ENCODE results near the gene FAM117B. TPM values are rescaled to one million over a fixed set of nuclear protein-coding genes. Genes with fewer than 3 reads are reported as not detected.
"Not testable (repeated sequence)": the region's sequence is repeated elsewhere in the genome, so short reads cannot be mapped to it uniquely, and the experiment has no call there.

The FAM117B gene
- polyA plus RNA-seq, 4 donors, result 1.4 to 15.0 (median 3.1) TPM

DNA sequence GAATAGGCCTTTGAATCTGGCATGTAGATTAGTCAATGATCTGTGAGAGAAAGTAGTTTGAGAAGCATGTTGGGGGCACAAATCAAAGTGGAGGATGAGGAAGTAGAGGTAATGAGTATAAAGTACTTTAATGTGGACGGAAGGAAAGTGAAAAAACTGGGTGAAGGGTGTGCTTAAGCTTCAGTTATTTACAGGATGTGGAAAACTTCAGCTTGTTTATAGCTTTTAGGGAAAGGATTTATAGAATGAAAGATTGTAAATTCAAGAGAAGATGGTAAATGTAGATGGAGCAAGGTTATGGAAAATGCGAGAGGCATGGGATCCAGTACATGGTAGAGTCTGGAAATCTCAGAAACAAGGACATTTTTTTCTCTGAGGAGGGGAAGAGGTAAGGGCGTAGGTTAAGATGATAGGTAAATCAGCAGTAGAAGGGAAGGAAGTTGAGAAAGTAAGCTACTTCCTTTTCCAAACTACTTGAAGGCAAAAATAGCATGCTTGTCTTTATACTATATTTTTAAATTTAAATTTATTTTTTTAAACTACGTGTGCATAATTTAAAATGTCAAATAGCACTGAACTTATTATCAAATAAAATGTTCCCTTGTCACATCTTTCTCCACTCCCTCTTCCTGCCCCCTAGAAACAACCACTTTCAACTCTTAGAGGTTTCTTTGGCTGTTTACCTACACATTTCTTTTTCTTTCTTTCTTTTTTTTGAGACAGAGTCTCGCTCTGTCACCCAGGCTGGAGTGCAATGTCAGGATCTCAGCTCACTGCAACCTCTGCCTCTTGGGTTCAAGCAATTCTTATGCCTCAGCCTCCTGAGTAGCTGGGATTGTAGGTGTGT lies 8.5 kb downstream of the FAM117B start:
- peaks cover 0 to 7% (median 4%) of the 10 kb centered on the region in 3 donors for H3K4me1 ChIP-seq (ENCODE audit: control insufficient read depth in 3 of 3, insufficient read depth in 2 of 3, low read depth in 1 of 3, low read length in 2 of 3)
- H3K27me3 ChIP-seq (ENCODE audit: control insufficient read depth in 3 of 3, insufficient read depth in 3 of 3, low read length in 3 of 3), result no peaks in the 10 kb centered on the region
- H3K27ac ChIP-seq (ENCODE audit: low read depth in 1 of 3, low read length in 2 of 3), result peak overlapping the region; percentile 46 to 73 (median 52)
- no peaks in the 10 kb centered on the region for H3K36me3 ChIP-seq (ENCODE audit: control insufficient read depth in 3 of 3, insufficient read depth in 2 of 3, low read depth in 1 of 3, low read length in 3 of 3)
- FAIRE-seq (no peak), DNase-seq (peak; percentile 48 to 55)
- H3K4me3 ChIP-seq (ENCODE audit: low read depth in 1 of 3, low read length in 3 of 3), result peak overlapping the region in 1 of 3 donors; percentile 23
- no peaks in the 10 kb centered on the region for H3K9me3 ChIP-seq (ENCODE audit: control insufficient read depth in 2 of 2, insufficient read depth in 1 of 2, low read depth in 1 of 2, low read length in 1 of 2)
- 41 to 46% (median 45%) methylated on average over 5 of the region's 5 CpGs for WGBS, 3 donors

DNA sequence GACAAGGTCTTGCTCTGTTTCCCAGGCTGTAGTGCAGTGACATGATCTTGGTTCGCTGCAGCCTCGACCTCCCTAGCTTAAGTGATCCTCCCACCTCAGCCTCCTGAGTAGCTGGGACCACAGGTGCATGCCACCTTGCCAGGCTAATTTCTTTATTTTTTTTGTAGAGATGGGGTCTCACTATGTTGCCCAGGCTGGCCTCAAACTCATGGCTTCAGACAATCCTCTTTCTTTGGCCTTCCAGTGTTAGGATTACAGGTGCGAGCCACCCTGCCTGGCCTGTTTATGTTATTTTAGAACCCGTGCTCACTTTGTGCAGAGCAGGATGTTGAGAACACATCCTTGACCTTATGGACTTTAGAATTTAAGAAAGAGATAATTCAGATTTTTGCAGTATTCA lies 17.4 kb downstream of the FAM117B start:
- FAIRE-seq (no peak), DNase-seq (no peak)
- WGBS, 3 donors, result 81 to 87% (median 85%) methylated on average over 4 of the region's 4 CpGs
- Histone ChIP-seq H3K36me3 (ENCODE audit: control insufficient read depth in 3 of 3, insufficient read depth in 2 of 3, low read depth in 1 of 3, low read length in 3 of 3) (no peaks in the 10 kb centered on the region), H3K4me3 (ENCODE audit: low read depth in 1 of 3, low read length in 3 of 3) (no peak overlapping the region), H3K4me1 (ENCODE audit: control insufficient read depth in 3 of 3, insufficient read depth in 2 of 3, low read depth in 1 of 3, low read length in 2 of 3) (no peaks in the 10 kb centered on the region), H3K27ac (ENCODE audit: low read depth in 1 of 3, low read length in 2 of 3) (no peak overlapping the region), H3K27me3 (ENCODE audit: control insufficient read depth in 3 of 3, insufficient read depth in 3 of 3, low read length in 3 of 3) (no peaks in the 10 kb centered on the region), H3K9me3 (ENCODE audit: control insufficient read depth in 2 of 2, insufficient read depth in 1 of 2, low read depth in 1 of 2, low read length in 1 of 2) (no peaks in the 10 kb centered on the region)

DNA sequence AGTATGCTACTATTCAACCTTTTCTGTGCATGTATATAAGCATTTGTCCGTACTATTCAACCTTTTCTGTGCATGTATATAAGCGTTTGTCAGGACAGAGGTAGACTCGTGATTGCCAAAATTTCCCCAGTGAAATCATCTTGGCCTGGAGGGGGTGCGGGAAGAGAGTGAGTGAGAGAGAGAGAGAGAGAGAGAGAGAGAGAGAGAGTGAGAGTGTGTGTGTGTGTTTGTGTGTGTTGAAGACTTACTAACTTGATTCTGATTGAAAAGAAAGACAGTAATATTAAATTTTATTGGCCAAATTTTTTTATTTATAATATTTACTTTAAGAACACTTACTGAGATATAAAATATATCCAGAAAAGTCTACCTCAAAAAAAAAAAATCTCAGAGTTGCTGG lies 19.1 kb downstream of the FAM117B start:
- WGBS, 3 donors, result 83 to 91% (median 86%) methylated on average over 4 of the region's 4 CpGs
- Histone ChIP-seq H3K4me1 (ENCODE audit: control insufficient read depth in 3 of 3, insufficient read depth in 2 of 3, low read depth in 1 of 3, low read length in 2 of 3) (no peaks in the 10 kb centered on the region), H3K27me3 (ENCODE audit: control insufficient read depth in 3 of 3, insufficient read depth in 3 of 3, low read length in 3 of 3) (no peaks in the 10 kb centered on the region), H3K36me3 (ENCODE audit: control insufficient read depth in 3 of 3, insufficient read depth in 2 of 3, low read depth in 1 of 3, low read length in 3 of 3) (no peaks in the 10 kb centered on the region), H3K27ac (ENCODE audit: low read depth in 1 of 3, low read length in 2 of 3) (no peak overlapping the region), H3K4me3 (ENCODE audit: low read depth in 1 of 3, low read length in 3 of 3) (no peak overlapping the region), H3K9me3 (ENCODE audit: control insufficient read depth in 2 of 2, insufficient read depth in 1 of 2, low read depth in 1 of 2, low read length in 1 of 2) (no peaks in the 10 kb centered on the region)
- DNase-seq, result no peak
- no peak for FAIRE-seq

DNA sequence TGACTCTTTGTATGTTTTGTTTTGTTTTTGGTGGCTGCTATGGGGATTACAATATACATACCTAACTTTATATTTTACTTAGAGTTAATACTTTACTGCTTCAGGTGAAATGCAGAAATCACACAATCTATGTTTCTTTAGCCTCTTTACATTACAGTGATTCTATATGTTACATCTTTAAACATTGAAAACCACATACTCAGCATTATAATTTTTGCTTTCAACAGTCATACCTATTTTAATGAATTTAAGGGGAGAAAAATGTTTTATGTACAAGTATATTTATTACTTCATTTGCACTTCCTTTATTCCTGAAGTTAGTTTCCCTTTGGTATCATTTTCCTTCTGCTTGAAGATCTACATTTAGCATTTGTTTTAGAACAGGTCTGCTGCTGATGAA lies 23.1 kb downstream of the FAM117B start:
- H3K27me3 ChIP-seq (ENCODE audit: control insufficient read depth in 3 of 3, insufficient read depth in 3 of 3, low read length in 3 of 3), result no peaks in the 10 kb centered on the region
- no peaks in the 10 kb centered on the region for H3K36me3 ChIP-seq (ENCODE audit: control insufficient read depth in 3 of 3, insufficient read depth in 2 of 3, low read depth in 1 of 3, low read length in 3 of 3)
- no peak overlapping the region for H3K27ac ChIP-seq (ENCODE audit: low read depth in 1 of 3, low read length in 2 of 3)
- no peaks in the 10 kb centered on the region for H3K9me3 ChIP-seq (ENCODE audit: control insufficient read depth in 2 of 2, insufficient read depth in 1 of 2, low read depth in 1 of 2, low read length in 1 of 2)
- no peaks in the 10 kb centered on the region for H3K4me1 ChIP-seq (ENCODE audit: control insufficient read depth in 3 of 3, insufficient read depth in 2 of 3, low read depth in 1 of 3, low read length in 2 of 3)
- FAIRE-seq, result no peak
- DNase-seq, result no peak
- no peak overlapping the region for H3K4me3 ChIP-seq (ENCODE audit: low read depth in 1 of 3, low read length in 3 of 3)

DNA sequence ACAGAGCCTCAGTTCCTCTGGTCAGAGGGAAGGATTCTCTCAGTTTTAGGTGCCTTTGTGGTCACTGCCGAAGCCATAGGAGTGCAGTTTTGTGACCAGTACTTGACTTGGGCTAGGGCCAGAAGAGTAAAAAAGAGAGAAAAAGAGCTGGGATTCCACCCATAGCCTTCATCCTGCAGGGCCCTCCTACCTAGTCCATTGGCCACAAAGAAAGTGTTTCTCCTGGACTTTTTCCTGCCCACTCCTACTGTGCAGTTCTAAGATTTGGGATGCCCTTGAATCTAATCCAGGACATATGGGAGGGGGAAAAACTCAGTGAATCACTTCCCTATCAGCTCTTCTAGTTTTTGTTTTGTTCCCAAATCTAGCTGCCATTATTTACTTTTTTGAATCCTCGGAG lies 26.0 kb downstream of the FAM117B start:
- Histone ChIP-seq H3K27ac (ENCODE audit: low read depth in 1 of 3, low read length in 2 of 3) (no peak overlapping the region), H3K4me1 (ENCODE audit: control insufficient read depth in 3 of 3, insufficient read depth in 2 of 3, low read depth in 1 of 3, low read length in 2 of 3) (no peaks in the 10 kb centered on the region), H3K4me3 (ENCODE audit: low read depth in 1 of 3, low read length in 3 of 3) (no peak overlapping the region), H3K27me3 (ENCODE audit: control insufficient read depth in 3 of 3, insufficient read depth in 3 of 3, low read length in 3 of 3) (no peaks in the 10 kb centered on the region), H3K9me3 (ENCODE audit: control insufficient read depth in 2 of 2, insufficient read depth in 1 of 2, low read depth in 1 of 2, low read length in 1 of 2) (no peaks in the 10 kb centered on the region), H3K36me3 (ENCODE audit: control insufficient read depth in 3 of 3, insufficient read depth in 2 of 3, low read depth in 1 of 3, low read length in 3 of 3) (no peaks in the 10 kb centered on the region)
- FAIRE-seq (no peak), DNase-seq (no peak)
- 84 to 99% (median 93%) methylated on average over 2 of the region's 2 CpGs for WGBS, 3 donors

DNA sequence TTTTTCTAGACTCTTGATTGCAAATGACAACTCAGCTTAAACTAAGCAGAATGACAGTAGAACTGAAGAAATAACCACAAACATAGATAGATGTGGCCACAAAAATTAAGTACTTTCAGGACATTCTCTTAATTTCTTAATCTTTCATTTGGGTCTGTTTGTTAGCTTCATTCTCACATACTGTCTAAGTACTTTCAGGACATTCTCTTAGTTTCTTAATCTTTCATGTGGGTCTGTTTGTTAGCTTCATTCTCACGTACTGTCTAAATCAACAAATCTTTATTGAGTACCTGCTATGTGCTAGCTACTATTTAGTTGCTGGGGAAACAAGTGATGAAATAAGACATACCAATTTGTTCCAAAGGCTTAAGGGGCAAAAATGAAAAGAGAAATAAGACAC lies 35.1 kb downstream of the FAM117B start:
- H3K27ac ChIP-seq (ENCODE audit: low read depth in 1 of 3, low read length in 2 of 3), result no peak overlapping the region
- no peaks in the 10 kb centered on the region for H3K4me1 ChIP-seq (ENCODE audit: control insufficient read depth in 3 of 3, insufficient read depth in 2 of 3, low read depth in 1 of 3, low read length in 2 of 3)
- FAIRE-seq, result no peak
- no peaks in the 10 kb centered on the region for H3K27me3 ChIP-seq (ENCODE audit: control insufficient read depth in 3 of 3, insufficient read depth in 3 of 3, low read length in 3 of 3)
- no peak overlapping the region for H3K4me3 ChIP-seq (ENCODE audit: low read depth in 1 of 3, low read length in 3 of 3)
- DNase-seq, result no peak
- H3K9me3 ChIP-seq (ENCODE audit: control insufficient read depth in 2 of 2, insufficient read depth in 1 of 2, low read depth in 1 of 2, low read length in 1 of 2), result no peaks in the 10 kb centered on the region
- no peaks in the 10 kb centered on the region for H3K36me3 ChIP-seq (ENCODE audit: control insufficient read depth in 3 of 3, insufficient read depth in 2 of 3, low read depth in 1 of 3, low read length in 3 of 3)
- WGBS, 3 donors, result 75 to 93% (median 83%) methylated on average over 1 of the region's 1 CpG

DNA sequence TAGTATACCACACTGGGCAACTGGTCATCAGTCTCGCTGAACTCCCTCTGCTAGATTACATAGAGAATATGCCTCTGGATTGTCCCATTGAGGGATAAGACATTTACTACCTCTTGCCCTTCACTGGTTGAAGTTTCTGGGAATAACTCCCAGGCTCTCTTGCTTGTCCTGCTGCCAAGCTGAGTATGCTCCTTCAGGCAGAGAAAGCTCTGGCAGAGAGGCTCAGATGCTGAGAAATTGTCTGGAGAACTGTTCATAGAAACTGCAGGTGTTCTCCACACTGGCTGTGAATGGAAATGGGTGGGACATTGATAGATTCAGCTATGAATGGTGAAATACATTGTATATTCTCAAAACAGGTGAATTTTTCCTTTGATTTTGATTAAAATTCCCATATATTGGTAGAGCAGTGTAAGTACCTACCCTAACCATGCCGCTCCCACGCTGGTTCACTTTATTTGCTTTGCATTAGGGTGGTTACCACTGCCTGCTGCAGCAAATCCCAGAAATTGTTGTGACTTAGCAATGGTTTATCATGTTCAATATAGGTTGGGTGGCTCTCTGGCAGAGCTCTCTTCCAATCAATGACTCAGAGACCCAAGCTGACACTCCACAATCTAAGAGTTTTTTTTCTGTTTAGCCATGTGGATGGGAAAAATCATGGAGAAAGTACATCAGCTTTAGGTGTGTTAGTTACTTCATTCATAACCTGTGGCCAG lies 36.7 kb downstream of the FAM117B start:
- Histone ChIP-seq H3K36me3 (ENCODE audit: control insufficient read depth in 3 of 3, insufficient read depth in 2 of 3, low read depth in 1 of 3, low read length in 3 of 3) (no peaks in the 10 kb centered on the region), H3K4me1 (ENCODE audit: control insufficient read depth in 3 of 3, insufficient read depth in 2 of 3, low read depth in 1 of 3, low read length in 2 of 3) (no peaks in the 10 kb centered on the region), H3K27ac (ENCODE audit: low read depth in 1 of 3, low read length in 2 of 3) (no peak overlapping the region), H3K4me3 (ENCODE audit: low read depth in 1 of 3, low read length in 3 of 3) (no peak overlapping the region), H3K9me3 (ENCODE audit: control insufficient read depth in 2 of 2, insufficient read depth in 1 of 2, low read depth in 1 of 2, low read length in 1 of 2) (peaks cover 0 to 6% of the 10 kb centered on the region in 2 donors), H3K27me3 (ENCODE audit: control insufficient read depth in 3 of 3, insufficient read depth in 3 of 3, low read length in 3 of 3) (no peaks in the 10 kb centered on the region)
- 90 to 97% (median 93%) methylated on average over 3 of the region's 3 CpGs for WGBS, 3 donors
- DNase-seq (no peak), FAIRE-seq (no peak)

DNA sequence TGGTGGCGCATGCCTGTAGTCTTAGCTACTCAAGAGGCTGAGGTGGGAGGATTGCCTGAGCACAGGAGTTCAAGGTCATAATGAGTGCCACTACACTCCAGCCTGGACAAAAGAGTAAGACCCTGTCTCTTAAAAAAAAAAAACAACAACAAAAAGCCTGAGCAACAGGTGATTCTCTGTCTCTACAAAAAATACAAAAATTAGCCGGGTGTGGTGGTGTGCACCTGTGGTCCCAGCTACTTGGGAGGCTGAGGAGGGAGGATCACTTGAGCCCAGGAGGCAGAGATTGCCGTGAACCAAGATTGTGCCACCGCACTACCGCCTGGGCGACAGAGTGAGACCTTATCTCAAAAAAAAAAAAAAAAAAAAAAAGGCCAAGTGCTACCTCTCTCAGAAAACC lies 40.3 kb downstream of the FAM117B start:
- not testable (repeated sequence) for DNase-seq; H3K4me1 ChIP-seq (ENCODE audit: control insufficient read depth in 3 of 3, insufficient read depth in 2 of 3, low read depth in 1 of 3, low read length in 2 of 3); H3K36me3 ChIP-seq (ENCODE audit: control insufficient read depth in 3 of 3, insufficient read depth in 2 of 3, low read depth in 1 of 3, low read length in 3 of 3); H3K27ac ChIP-seq (ENCODE audit: low read depth in 1 of 3, low read length in 2 of 3); H3K4me3 ChIP-seq (ENCODE audit: low read depth in 1 of 3, low read length in 3 of 3); FAIRE-seq; H3K27me3 ChIP-seq (ENCODE audit: control insufficient read depth in 3 of 3, insufficient read depth in 3 of 3, low read length in 3 of 3)
- 95 to 99% (median 98%) methylated on average over 6 of the region's 6 CpGs for WGBS, 3 donors
- H3K9me3 ChIP-seq (ENCODE audit: control insufficient read depth in 2 of 2, insufficient read depth in 1 of 2, low read depth in 1 of 2, low read length in 1 of 2), result peaks cover 0 to 11% of the 10 kb centered on the region in 2 donors

Data from small intestine (tissue), 7 donors.